Prostate gland (tissue), 2 donors: ENCODE data around the gene GRN.

Source experiments
- POLR2A ChIP-seq: fragments of 450-650 bp; IDR thresholded peaks from one replicate; pipeline ENCODE4 v1.6.1; 2016; ENCODE audit warnings: antibody characterized with exemption, mild to moderate bottlenecking
- POLR2AphosphoS5 ChIP-seq: sonication (generic); formaldehyde crosslinking; IDR thresholded peaks from one replicate; pipeline ENCODE4 v1.6.1; 2017; ENCODE audit warnings: antibody characterized with exemption
- TF ChIP-seq, protein P1 (sequence below), 4 experiments: fragments of 200-600 bp in 2 of 4; fragments of 450-650 bp in 2 of 4; sonication (generic) in 2 of 4; IDR thresholded peaks; 1 replicate in 3 of 4; 2 replicates in 1 of 4; pipeline ENCODE4 v1.5.1; 2016 to 2019; ENCODE audit warnings: antibody characterized with exemption in 4 of 4, mild to moderate bottlenecking in 2 of 4, moderate library complexity in 2 of 4

DNA sequence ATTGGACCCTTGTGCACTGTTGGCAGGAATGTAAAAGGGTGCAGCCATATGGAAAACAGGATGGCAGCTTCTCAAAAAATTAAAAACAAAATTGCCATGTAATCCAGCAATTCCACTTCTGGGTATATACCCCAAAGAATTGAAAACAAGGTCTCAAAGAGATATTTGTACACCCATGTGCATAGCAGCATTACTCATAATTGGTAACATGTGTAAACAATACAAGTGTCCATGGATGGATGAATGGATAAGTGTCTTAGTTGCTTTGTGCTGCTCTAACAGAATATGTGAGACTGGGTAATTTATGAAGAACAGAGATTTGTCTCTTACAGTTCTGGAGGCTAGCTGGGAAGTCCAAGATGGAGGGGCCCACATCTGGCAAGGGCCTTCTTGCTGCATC lies 40.5 kb upstream of the GRN start:
- no peak for TF ChIP-seq POLR2A
- TF ChIP-seq, protein P1, sequence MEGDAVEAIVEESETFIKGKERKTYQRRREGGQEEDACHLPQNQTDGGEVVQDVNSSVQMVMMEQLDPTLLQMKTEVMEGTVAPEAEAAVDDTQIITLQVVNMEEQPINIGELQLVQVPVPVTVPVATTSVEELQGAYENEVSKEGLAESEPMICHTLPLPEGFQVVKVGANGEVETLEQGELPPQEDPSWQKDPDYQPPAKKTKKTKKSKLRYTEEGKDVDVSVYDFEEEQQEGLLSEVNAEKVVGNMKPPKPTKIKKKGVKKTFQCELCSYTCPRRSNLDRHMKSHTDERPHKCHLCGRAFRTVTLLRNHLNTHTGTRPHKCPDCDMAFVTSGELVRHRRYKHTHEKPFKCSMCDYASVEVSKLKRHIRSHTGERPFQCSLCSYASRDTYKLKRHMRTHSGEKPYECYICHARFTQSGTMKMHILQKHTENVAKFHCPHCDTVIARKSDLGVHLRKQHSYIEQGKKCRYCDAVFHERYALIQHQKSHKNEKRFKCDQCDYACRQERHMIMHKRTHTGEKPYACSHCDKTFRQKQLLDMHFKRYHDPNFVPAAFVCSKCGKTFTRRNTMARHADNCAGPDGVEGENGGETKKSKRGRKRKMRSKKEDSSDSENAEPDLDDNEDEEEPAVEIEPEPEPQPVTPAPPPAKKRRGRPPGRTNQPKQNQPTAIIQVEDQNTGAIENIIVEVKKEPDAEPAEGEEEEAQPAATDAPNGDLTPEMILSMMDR (IDR thresholded peaks at IDR 0.05) = no peak
- TF ChIP-seq POLR2AphosphoS5 = no peak
